ENCODE data around the gene CAMK2B.

GRCh38 chr7:44226396-44226753 is 99.0 kb downstream of the CAMK2B start:
- TF ChIP-seq, protein P1, sequence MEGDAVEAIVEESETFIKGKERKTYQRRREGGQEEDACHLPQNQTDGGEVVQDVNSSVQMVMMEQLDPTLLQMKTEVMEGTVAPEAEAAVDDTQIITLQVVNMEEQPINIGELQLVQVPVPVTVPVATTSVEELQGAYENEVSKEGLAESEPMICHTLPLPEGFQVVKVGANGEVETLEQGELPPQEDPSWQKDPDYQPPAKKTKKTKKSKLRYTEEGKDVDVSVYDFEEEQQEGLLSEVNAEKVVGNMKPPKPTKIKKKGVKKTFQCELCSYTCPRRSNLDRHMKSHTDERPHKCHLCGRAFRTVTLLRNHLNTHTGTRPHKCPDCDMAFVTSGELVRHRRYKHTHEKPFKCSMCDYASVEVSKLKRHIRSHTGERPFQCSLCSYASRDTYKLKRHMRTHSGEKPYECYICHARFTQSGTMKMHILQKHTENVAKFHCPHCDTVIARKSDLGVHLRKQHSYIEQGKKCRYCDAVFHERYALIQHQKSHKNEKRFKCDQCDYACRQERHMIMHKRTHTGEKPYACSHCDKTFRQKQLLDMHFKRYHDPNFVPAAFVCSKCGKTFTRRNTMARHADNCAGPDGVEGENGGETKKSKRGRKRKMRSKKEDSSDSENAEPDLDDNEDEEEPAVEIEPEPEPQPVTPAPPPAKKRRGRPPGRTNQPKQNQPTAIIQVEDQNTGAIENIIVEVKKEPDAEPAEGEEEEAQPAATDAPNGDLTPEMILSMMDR (IDR thresholded peaks at IDR 0.05), result no peak
- TF ChIP-seq, protein P2, sequence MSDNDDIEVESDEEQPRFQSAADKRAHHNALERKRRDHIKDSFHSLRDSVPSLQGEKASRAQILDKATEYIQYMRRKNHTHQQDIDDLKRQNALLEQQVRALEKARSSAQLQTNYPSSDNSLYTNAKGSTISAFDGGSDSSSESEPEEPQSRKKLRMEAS (IDR thresholded peaks at IDR 0.05), result no peak
- no peak for TF ChIP-seq RAD21 (conservative IDR thresholded peaks at IDR 0.05 in 1 of 2, IDR thresholded peaks at IDR 0.05 in 1 of 2)
- no peak for TF ChIP-seq CHD4 (IDR thresholded peaks at IDR 0.05; ENCODE audit: borderline replicate concordance)
